Osteoblast (primary cell): ENCODE measurements around the gene TUBB. TPM values are rescaled to one million over a fixed set of nuclear protein-coding genes. Genes with fewer than 3 reads are reported as not detected.

Experiments used
- DNase-seq: peaks from one replicate; pipeline ENCODE4 v3.0.0; 2011; ENCODE audit warnings: low spot score, mixed read lengths; ENCODE audit not compliant: insufficient read length; ENCODE audit errors: missing footprints
- H2AFZ ChIP-seq: 2 replicates; pipeline ENCODE4 v1.6.0; 2011; ENCODE audit warnings: mild to moderate bottlenecking, low read length
- H3K27ac ChIP-seq: 2 replicates; pipeline ENCODE4 v1.5.1; 2011; ENCODE audit warnings: mild to moderate bottlenecking, low read depth, low read length, moderate library complexity
- H3K27me3 ChIP-seq: 2 replicates; pipeline ENCODE4 v1.6.0; 2012; ENCODE audit warnings: mild to moderate bottlenecking, control low read depth, inconsistent platforms, low read length, moderate library complexity; ENCODE audit not compliant: insufficient read depth
- H3K36me3 ChIP-seq: 2 replicates; pipeline ENCODE4 v1.5.1; 2011; ENCODE audit warnings: mild to moderate bottlenecking, low read length, control low read depth, moderate library complexity; ENCODE audit not compliant: insufficient read depth
- H3K4me1 ChIP-seq: 2 replicates; pipeline ENCODE4 v1.5.1; 2011; ENCODE audit warnings: mild to moderate bottlenecking, low read length, control low read depth, moderate library complexity; ENCODE audit not compliant: insufficient read depth
- H3K4me2 ChIP-seq: 2 replicates; pipeline ENCODE4 v1.6.0; 2011; ENCODE audit warnings: mild to moderate bottlenecking, low read length; ENCODE audit not compliant: insufficient read depth
- H3K4me3 ChIP-seq: fragments of 200-600 bp; sonication (generic); 3 replicates; pipeline ENCODE4 v1.5.1; 2012; ENCODE audit warnings: mild to moderate bottlenecking, low read length, inconsistent platforms; ENCODE audit not compliant: insufficient read depth
- H3K79me2 ChIP-seq: 2 replicates; pipeline ENCODE4 v1.6.0; 2012; ENCODE audit warnings: mild to moderate bottlenecking, low read length, control low read depth, inconsistent platforms; ENCODE audit not compliant: insufficient read depth
- H3K9me3 ChIP-seq: 2 replicates; pipeline ENCODE4 v1.5.1; 2011; ENCODE audit warnings: low read depth, low read length, control low read depth
- H4K20me1 ChIP-seq: 2 replicates; pipeline ENCODE4 v1.6.0; 2012; ENCODE audit warnings: mild to moderate bottlenecking, low read length, control low read depth; ENCODE audit not compliant: insufficient read depth
- CTCF ChIP-seq: IDR thresholded peaks from 2 replicates; pipeline ENCODE4 v1.5.1; 2011; ENCODE audit warnings: mild to moderate bottlenecking, low read depth, low read length, moderate library complexity; ENCODE audit errors: extremely low read depth
- total RNA-seq: library from RNA; depleted of rRNA; stranded (reverse); fragments of >200 nt; gene quantifications from 2 replicates; pipeline ENCODE4 v1.2.3, GENCODE V29; 2012

The TUBB gene
- total RNA-seq, 1 donor: 509 TPM

- H2AFZ ChIP-seq: no peak overlapping the region
- no peak overlapping the region for H3K4me3 ChIP-seq
- peaks cover 59% of the 10 kb centered on the region for H3K79me2 ChIP-seq
- H3K4me1 ChIP-seq: peaks cover 29% of the 10 kb centered on the region
- H3K27ac ChIP-seq: no peak overlapping the region
- peaks cover 46% of the 10 kb centered on the region for H4K20me1 ChIP-seq
- peak; percentile 60 for DNase-seq
- no peaks in the 10 kb centered on the region for H3K9me3 ChIP-seq
- TF ChIP-seq CTCF: no peak
- H3K27me3 ChIP-seq: no peaks in the 10 kb centered on the region
- no peak overlapping the region for H3K4me2 ChIP-seq
- peaks cover 55% of the 10 kb centered on the region for H3K36me3 ChIP-seq
These were observed 43.4 kb upstream of the TUBB start for GRCh38 chr6:30676660-30677285.

- peak; percentile 85 for TF ChIP-seq CTCF
- H3K4me3 ChIP-seq: peak overlapping the region; percentile 48
- DNase-seq: peak; percentile 95
- H2AFZ ChIP-seq: no peak overlapping the region
- H3K36me3 ChIP-seq: peaks cover 68% of the 10 kb centered on the region
- H4K20me1 ChIP-seq: peaks cover 62% of the 10 kb centered on the region
- peak overlapping the region; percentile 45 for H3K27ac ChIP-seq
- H3K27me3 ChIP-seq: no peaks in the 10 kb centered on the region
- H3K4me1 ChIP-seq: peaks cover 40% of the 10 kb centered on the region
- H3K9me3 ChIP-seq: no peaks in the 10 kb centered on the region
- H3K4me2 ChIP-seq: peak overlapping the region; percentile 96
- peaks cover 72% of the 10 kb centered on the region for H3K79me2 ChIP-seq
These were observed 41.0 kb upstream of the TUBB start for GRCh38 chr6:30678964-30679726.

GRCh38 chr6:30679765-30680535 is 40.2 kb upstream of the TUBB start:
- no peaks in the 10 kb centered on the region for H3K27me3 ChIP-seq
- peaks cover 80% of the 10 kb centered on the region for H3K79me2 ChIP-seq
- H3K4me3 ChIP-seq: peak overlapping the region; percentile 48
- H3K4me1 ChIP-seq: peaks cover 43% of the 10 kb centered on the region
- no peaks in the 10 kb centered on the region for H3K9me3 ChIP-seq
- peak; percentile 65 for DNase-seq
- H3K36me3 ChIP-seq: peaks cover 71% of the 10 kb centered on the region
- H3K4me2 ChIP-seq: peak overlapping the region; percentile 96
- H4K20me1 ChIP-seq: peaks cover 68% of the 10 kb centered on the region
- peak overlapping the region; percentile 45 for H3K27ac ChIP-seq
- H2AFZ ChIP-seq: no peak overlapping the region
- no peak for TF ChIP-seq CTCF
